Measurements from ENCODE around the gene PCSK2. TPM values are rescaled to one million over a fixed set of nuclear protein-coding genes. Genes with fewer than 3 reads are reported as not detected.

The PCSK2 gene
- total and polyA plus RNA-seq, 2 of the 8 experiments (the other 6 are each of a cell fraction or from before 2014, with no cell fraction given): 1.9 to 4.2 TPM

- H2BK12ac ChIP-seq (ENCODE audit: low read depth, low read length): no peak overlapping the region
- WGBS, 2 experiments (ENCODE audit: extremely low coverage in 1 of 2, insufficient coverage in 1 of 2, insufficient read length in 1 of 2, insufficient replicate concordance in 2 of 2, low coverage in 1 of 2, low lambda C conversion rate in 2 of 2, missing lambda C conversion rate in 1 of 2): 88% methylated on average over 10 of the region's 10 CpGs; no CpG with 5 or more reads in 1 of the 2 experiments
Measured at GRCh38 chr20:17500271-17500670, 273.4 kb downstream of the PCSK2 start.

More at GRCh38 chr20:17500271-17500670, 273.4 kb downstream of the PCSK2 start:
- Histone ChIP-seq H3K27me3 (replicated peaks in 1 of 4; ENCODE audit: control insufficient read depth in 3 of 4, extremely low read depth in 1 of 4, insufficient read depth in 3 of 4, low read length in 3 of 4) (peaks cover 0 to 2% (median 0%) of the 10 kb centered on the region in 4 experiments; a peak in 2 of 7 replicates), H3K23ac (ENCODE audit: insufficient read length) (no peak overlapping the region), H3K9ac (replicated peaks in 1 of 4; ENCODE audit: extremely low read depth in 1 of 4, low read depth in 3 of 4, low read length in 3 of 4) (no peak overlapping the region), H2AFZ (ENCODE audit: low read length) (no peak overlapping the region), H2BK15ac (ENCODE audit: low read length) (no peak overlapping the region), H3K4ac (replicated peaks; ENCODE audit: insufficient read length, low read depth, low read length) (no peak overlapping the region), H4K20me1 (replicated peaks in 1 of 2; ENCODE audit: control insufficient read depth in 1 of 2, insufficient read depth in 2 of 2, low read length in 2 of 2) (no peaks in the 10 kb centered on the region), H3K14ac (ENCODE audit: insufficient read length) (no peak overlapping the region), H4K8ac (ENCODE audit: extremely low read depth, insufficient read depth, low read length) (no peak overlapping the region), H3K4me1 (replicated peaks in 1 of 4; ENCODE audit: control insufficient read depth in 3 of 4, insufficient read depth in 4 of 4, low read length in 3 of 4) (peaks cover 0 to 5% (median under 1%) of the 10 kb centered on the region in 4 experiments; a peak in 3 of 7 replicates), H2BK20ac (ENCODE audit: low read length) (no peak overlapping the region), H3K18ac (ENCODE audit: extremely low read depth, low read length) (no peak overlapping the region), H2AK5ac (ENCODE audit: low read depth, low read length) (no peak overlapping the region), H3K36me3 (ENCODE audit: control insufficient read depth in 2 of 4, insufficient read depth in 4 of 4, low read length in 3 of 4) (no peaks in the 10 kb centered on the region), H3K79me2 (ENCODE audit: control insufficient read depth in 1 of 2, insufficient read depth in 2 of 2, low read length in 2 of 2) (no peaks in the 10 kb centered on the region), H3K4me2 (ENCODE audit: insufficient read depth in 1 of 2, low read depth in 2 of 2, low read length in 2 of 2) (no peak overlapping the region), H4K5ac (ENCODE audit: insufficient read length, low read depth, low read length) (no peak overlapping the region), H3K56ac (replicated peaks; ENCODE audit: insufficient read length, low read depth, low read length) (no peak overlapping the region), H3K23me2 (ENCODE audit: low read depth, low read length) (no peaks in the 10 kb centered on the region), H2BK120ac (replicated peaks; ENCODE audit: low read depth, low read length) (no peak overlapping the region), H3K9me3 (ENCODE audit: insufficient read depth in 2 of 2, low read depth in 1 of 2, low read length in 1 of 2) (no peaks in the 10 kb centered on the region), H3K79me1 (ENCODE audit: low read depth, low read length) (no peaks in the 10 kb centered on the region), H4K91ac (replicated peaks; ENCODE audit: insufficient read length, low read length) (no peak overlapping the region), H3K27ac (ENCODE audit: low read depth, low read length) (no peak overlapping the region), H2BK5ac (ENCODE audit: low read depth, low read length) (no peak overlapping the region), H3K4me3 (ENCODE audit: extremely low read depth in 1 of 4, insufficient read depth in 2 of 4, low read depth in 3 of 4, low read length in 4 of 4) (no peak overlapping the region)
- DNase-seq (ENCODE audit: low read depth in 1 of 2, low spot score in 2 of 2) (no peak), FAIRE-seq (no peak)
- ChIA-PET CTCF (ENCODE audit: partially characterized antibody) (interaction anchor here (7.5 kb wide), 1 partner anchor 117 kb away, joined by 114 read pairs; no protein-coding TSS in a partner anchor), POLR2A (ENCODE audit: partially characterized antibody) (no interaction called here)
- TF ChIP-seq RXRA (IDR thresholded peaks at IDR 0.05; ENCODE audit: insufficient read depth, low read depth, low read length): no peak
- TF ChIP-seq NRF1 (IDR thresholded peaks at IDR 0.05; ENCODE audit: low read depth, low read length): no peak
- no peak for TF ChIP-seq KDM1A (IDR thresholded peaks at IDR 0.05; ENCODE audit: borderline replicate concordance, low read length)
- TF ChIP-seq ATF3 (IDR thresholded peaks at IDR 0.05; ENCODE audit: insufficient read depth, low read depth, low read length): no peak
- no peak for TF ChIP-seq SP2 (IDR thresholded peaks at IDR 0.05; ENCODE audit: low read length)
- no peak for TF ChIP-seq USF2 (IDR thresholded peaks at IDR 0.05; ENCODE audit: low read length)
- no peak for TF ChIP-seq SIN3A (conservative IDR thresholded peaks at IDR 0.05 in 1 of 2, IDR thresholded peaks at IDR 0.05 in 1 of 2; ENCODE audit: low read depth in 1 of 2, low read length in 2 of 2)
- TF ChIP-seq JUN (IDR thresholded peaks at IDR 0.05; ENCODE audit: low read depth, low read length): no peak
- no peak for TF ChIP-seq CEBPB (IDR thresholded peaks at IDR 0.05; ENCODE audit: low read depth, low read length)

Measured in H1 (cell line).